GM12874 (cell line): ENCODE results near the gene ITGA6.

Source experiments
- CTCF ChIP-seq: IDR thresholded peaks from 2 replicates; pipeline ENCODE4 v1.5.1; 2011; ENCODE audit warnings: low read depth, mild to moderate bottlenecking, control low read depth, low read length, moderate library complexity; ENCODE audit not compliant: insufficient read depth

Gene ITGA6

GRCh38 chr2:172404824-172405223, 22.6 kb upstream of the ITGA6 start:
- no peak for TF ChIP-seq CTCF

- TF ChIP-seq CTCF = no peak
These were observed 21.7 kb upstream of the ITGA6 start for GRCh38 chr2:172405673-172406072.

GRCh38 chr2:172408143-172408766, 19.1 kb upstream of the ITGA6 start:
- no peak for TF ChIP-seq CTCF

- no peak for TF ChIP-seq CTCF
These were observed 18.3 kb upstream of the ITGA6 start for GRCh38 chr2:172409042-172409441.

GRCh38 chr2:172412984-172413492, 14.3 kb upstream of the ITGA6 start:
- TF ChIP-seq CTCF = no peak

- TF ChIP-seq CTCF = no peak
These were observed 12.1 kb upstream of the ITGA6 start for GRCh38 chr2:172415157-172415864.

- TF ChIP-seq CTCF = no peak
These were observed 11.6 kb upstream of the ITGA6 start for GRCh38 chr2:172415865-172416183.
